Daoy (cell line): Measurements from ENCODE around the gene NXT1. TPM values are rescaled to one million over a fixed set of nuclear protein-coding genes. Genes with fewer than 3 reads are reported as not detected.
"Not testable (repeated sequence)": the region's sequence is repeated elsewhere in the genome, so short reads cannot be mapped to it uniquely, and the experiment has no call there.

Source experiments
- DNase-seq: peaks from one replicate; pipeline ENCODE4 v3.0.0-alpha.2; 2015; ENCODE audit warnings: low read depth
- total RNA-seq: library from RNA; depleted of rRNA; stranded (reverse); fragments of >200 nt; shearing (Covaris generic); gene quantifications from 2 replicates; pipeline ENCODE4 v1.2.3, GENCODE V29; 2014

NXT1 gene
- total RNA-seq, 1 experiment from 2014 or later, result 81.5 TPM

DNA sequence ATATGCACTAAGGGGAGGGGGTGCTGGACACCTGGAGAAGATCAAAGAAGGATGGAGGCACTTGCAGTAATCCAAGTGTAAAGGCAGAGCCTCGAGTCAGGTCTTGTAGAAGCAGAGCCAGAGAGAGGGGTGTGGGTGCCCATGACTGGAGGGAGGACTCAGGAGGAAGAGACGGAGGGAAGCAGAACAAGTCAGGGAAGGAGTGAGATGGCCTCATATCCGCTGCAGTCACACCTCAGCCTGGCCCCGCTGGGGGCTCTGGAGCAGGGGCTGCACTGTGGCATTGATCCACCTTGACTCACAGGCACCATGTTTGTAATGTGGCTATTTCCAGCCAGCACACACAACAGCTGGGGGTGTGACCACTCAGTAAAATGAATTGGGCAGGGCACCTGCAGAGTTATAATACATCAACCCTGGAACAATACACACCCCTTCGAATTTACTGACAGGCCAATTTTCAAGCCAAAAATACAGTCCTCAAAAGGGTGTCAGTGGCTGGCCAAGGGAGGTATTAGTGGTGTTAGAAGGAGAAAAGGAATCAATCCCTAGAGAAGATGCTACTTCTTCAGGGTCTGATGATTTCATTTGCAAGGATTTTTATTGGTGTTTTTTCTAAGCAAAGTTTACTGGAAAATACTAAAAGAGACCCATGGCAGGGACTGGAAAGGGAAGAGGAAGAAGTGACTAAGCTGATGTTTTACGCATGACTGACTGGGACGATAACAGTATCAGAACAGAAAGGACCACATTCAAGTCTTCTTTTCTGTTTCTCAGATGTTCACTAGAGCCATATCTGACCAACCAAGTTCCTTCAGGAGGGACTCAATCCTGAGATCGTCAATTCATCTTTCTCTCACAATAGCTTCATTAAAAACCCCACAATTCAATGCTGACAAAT is 18.9 kb upstream of the NXT1 start:
- peak; percentile 57 for DNase-seq

DNA sequence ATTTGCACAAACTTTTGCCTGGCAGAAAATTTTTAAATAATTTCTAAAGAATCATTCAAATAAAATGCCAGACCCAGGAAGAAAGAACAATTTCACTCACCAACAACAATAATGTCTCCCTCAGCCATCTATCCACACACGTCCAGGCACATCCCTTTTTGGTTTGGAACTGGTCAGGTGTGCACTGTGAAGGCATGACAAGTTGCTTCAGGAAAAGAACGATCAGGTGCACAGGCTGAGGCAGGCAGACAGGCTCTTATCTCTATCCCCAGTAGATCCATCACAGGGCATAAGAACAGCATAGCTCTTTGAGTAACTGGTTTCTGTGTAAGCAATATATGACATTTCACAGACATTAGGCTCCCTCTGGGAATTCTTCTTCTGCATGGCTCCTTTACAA is 18.1 kb upstream of the NXT1 start:
- no peak for DNase-seq

DNA sequence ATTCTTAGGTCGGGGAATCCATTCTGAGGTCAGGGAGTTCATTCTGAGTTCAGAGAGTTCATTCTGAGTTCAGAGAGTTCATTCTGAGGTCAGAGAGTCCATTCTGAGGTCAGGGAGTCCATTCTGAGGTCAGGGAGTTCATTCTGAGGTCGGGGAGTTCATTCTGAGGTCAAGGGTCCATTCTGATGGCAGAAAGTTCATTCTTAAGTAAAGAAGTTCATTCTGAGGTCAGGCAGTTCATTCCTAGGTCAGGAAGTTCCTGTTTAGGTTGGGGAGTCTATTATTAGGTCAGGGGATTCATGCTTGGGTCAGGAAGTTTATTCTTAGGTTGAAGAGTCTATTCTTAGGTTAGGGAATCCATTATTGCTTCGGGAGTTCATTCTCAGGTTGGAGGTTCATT is 16.5 kb upstream of the NXT1 start:
- DNase-seq, result no peak

DNA sequence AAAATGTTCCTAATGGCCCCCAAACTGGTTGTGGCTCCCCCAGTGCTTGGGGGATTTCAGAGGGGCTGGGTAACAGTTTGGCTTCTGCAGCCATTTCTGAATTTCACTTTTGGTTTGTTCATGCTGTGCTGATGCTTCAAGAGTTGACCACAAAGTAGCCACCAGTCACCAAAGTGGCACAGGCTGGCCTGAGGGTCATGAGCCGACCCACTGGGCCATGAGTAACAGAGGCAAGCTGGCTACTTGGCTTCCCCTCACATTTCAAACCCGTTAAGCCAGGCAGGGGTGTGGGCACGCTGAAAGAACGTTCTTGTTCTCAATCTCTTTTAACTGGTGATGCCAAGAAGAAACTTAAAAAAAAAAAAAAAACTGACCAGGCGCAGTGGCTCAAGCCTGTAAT is 15.1 kb upstream of the NXT1 start:
- DNase-seq, result no peak

DNA sequence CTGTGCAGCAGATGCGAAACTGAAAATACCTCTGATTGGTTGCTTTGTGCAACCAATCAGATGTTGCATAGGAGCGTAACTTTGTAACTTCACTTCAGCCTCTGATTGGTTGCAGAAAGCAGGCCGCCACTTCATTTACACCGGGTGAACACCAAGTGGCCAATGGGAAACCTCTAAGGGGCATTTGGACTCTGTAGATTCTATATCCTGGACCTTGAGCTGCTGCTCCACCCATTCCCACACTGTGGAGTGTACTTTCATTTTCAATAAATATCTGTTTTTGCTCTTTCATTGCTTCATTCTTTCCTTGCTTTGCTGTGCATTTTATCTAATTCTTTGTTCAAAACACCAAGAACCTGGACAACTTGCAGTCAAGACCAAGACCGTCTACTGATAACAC is 14.1 kb upstream of the NXT1 start:
- no peak for DNase-seq

DNA sequence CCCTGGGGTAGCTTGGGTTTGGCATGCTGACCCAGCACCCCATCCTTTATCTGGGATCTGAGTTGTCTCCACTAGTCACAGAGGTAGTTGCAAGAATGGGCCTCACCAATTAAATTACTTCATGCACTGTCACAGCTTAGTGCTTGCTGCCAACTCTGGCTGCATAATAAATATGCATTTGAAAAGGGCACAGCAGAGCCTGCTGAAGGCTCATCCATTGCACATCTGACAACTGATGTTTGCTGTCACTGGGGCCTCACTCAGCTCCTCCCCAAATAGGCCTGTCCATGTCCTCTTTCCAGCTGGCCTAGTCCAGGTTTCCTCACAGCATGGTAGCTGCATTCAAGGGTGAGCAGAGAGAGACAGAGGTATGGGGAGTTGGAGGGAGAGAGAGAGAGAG is 13.3 kb upstream of the NXT1 start:
- DNase-seq, result no peak

DNA sequence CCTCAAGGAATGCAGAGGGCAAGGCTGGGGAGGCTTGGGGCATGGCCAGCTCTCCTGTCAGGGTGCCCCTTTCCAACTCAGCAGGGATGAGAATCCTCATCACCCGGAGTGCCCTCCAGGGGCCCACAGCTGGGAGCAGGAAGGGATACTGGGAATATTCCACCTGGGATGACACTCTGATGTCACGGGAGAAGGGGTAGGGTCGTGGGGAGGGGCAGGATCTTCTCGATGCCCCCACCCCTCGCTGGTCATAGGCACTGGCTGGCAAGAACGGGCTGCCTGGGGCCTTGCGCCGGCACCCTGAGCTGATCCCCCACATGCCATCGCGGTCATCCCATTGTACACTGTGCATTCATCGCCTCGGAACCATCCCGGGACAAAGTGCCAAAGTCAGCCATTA is 10.6 kb upstream of the NXT1 start:
- DNase-seq, result no peak

DNA sequence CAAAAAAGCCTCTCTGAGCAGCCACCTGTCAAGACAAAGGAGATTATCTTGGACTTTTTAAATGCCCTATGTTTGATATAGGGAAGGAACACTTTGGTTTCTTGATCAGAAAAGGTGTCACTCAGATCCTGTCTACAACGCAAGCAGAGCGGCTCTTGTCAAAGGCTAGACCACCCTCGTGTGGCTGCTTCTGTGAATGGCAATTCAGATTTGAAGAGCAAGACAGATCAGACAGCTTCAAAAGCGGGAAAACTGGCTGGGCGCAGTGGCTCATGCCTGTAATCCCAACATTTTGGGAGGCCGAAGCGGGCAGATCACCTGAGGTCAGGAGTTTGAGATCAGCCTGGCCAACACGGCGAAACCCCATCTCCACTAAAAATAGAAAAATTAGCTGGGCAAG is 10.1 kb upstream of the NXT1 start:
- peak; percentile 72 for DNase-seq

DNA sequence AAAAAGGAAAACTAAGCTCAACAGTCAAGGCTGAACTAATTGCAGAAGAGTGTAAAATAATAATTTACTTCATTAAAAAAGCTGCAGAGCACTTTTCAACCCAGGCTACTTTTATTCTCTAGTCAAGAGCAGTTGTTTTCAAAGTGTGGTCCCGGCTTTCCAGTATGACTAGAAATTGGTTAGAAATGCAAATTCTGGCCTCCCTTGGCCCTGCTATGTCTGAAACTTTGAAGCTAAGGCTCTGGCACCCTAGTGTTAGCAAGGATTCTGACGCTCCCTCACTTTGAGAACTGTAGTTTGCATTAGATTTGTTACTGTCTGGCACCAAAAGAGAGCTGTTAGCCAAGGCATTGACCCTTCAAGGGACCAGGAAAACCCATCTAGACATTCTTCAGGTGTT is 9.5 kb upstream of the NXT1 start:
- DNase-seq, result no peak

DNA sequence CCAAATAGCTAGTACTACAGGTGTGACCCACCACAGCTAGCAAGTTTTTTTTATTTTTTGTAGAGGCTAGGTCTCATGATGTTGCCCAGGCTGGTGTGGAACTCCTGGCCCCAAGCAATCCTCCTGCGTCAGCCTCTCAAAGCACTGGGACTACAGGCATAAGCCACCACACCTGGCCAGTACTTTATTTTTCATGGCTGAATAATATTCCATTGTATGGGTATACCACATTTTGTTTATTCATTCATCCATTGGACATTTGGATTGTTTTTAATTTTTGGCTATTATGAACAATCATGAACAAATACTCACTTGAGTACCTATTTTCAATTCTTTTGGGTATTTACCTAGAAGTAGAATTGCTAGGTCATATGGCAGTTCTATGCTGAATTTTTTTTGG is 7.0 kb upstream of the NXT1 start:
- DNase-seq, result no peak

DNA sequence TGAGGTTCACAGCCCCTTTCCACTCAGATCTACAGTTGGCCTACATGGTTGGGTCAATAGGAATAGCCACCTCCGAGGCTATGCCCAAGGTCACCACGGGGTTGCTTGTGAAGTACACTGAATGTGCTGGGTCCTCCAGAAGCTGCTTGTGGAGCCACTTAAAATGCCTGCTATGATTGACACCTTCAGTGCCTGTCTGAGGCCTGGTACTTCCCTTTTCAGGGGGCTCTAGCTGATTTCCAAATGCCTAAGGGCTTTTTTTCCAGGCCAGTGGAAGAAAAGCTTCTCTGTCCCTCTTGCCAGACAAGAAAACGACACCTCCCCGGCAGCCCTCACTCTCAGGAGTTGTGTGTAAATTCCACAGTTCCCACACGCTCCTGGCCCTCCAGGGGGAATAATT is 6.3 kb upstream of the NXT1 start:
- DNase-seq, result no peak

DNA sequence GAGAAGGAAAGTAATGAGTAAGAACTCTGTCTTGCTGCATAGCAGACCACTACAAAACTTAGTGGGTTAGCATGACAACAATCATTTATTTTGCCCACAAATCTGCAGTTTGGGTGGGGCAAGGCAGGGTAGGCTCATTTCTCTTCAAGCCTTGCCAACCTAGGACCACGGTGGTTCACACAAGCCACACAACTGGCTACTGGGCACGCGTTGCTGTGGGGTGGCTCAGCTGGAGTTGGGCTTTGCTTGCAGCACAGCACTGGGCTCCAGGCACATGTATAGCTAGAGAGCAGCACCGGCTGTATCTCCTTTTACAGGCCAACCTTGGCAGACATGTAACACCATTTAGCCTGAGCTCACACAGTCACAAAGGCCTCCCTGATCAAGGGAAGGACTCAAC is 4.6 kb upstream of the NXT1 start:
- no peak for DNase-seq

DNA sequence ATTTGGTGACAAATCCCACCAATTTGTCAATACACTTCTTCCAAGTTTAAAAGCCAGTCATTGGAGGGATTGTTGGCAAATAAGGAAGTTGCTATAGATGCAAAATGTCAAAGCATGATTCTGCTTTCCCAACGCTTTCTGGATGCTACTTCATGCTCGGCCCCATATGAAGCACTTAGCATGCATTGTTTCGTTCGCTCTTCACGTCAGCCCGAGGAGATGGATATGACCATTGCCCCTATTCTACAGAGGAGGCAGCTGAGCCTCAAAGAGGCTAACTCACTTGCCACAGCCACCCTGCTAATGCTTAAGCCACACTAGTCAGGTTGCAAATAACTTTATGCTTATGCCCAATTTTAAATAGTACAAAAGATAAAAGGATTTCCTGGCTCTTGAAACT is 2.8 kb upstream of the NXT1 start:
- DNase-seq, result no peak

DNA sequence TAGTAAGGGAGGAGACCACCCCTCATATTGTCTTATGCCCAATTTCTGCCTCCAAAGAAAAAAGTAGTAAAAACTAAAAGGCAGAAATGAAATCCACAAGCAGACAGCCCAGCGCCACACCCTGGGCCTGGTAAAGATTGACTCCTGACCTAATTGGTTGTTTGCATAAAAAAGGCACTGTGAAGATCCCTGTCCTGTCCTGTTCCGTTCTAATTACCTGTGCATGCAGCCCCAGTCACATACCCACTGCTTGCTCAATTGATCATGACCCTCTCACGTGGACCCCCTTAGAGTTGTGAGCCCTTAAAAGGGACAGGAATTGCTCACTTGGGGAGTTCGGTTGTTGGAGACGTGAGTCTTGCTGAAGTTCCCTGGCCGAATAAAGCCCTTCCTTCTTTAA is 2.1 kb upstream of the NXT1 start:
- not testable (repeated sequence) for DNase-seq

DNA sequence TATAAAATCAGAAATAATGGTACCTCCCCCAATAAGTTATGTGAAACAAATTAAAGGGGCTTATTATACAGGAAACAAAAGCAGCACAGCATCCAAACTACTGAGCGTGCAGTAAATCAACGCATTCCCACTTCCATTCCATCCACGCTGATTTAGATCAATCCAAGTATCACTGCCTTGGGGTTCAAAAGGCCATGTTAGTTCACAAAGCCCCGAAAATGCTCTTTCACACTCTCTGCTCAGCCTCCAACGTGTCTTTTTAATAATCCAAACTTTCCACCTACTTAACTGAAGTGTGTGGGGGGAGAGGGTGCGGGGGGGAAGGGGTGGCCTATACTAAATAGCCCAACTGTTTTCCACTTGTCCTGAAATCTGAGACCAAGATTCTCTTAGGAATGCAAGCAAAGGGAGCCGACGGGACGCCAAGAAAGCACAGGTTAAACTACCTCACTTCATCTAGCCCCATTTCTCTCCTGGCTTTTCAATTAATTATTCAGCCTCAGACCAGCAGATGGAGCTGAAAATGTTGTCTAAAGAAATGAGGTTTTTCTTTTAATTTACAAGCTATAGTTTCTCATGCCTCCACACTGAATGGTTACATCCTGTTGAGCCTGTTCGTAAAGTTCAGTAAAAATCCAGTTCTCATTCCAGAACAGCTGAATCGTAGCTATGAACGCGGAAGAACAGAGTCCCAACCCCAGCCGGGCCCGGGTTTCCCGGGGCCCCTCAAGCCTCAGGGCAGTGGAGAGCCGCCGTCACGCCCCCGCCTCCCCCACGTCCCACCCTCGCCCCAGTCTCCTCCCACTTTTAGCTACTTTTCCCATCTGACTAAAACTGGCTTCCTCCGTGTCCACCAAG is 1.0 kb upstream of the NXT1 start:
- DNase-seq, result peak; percentile 86

DNA sequence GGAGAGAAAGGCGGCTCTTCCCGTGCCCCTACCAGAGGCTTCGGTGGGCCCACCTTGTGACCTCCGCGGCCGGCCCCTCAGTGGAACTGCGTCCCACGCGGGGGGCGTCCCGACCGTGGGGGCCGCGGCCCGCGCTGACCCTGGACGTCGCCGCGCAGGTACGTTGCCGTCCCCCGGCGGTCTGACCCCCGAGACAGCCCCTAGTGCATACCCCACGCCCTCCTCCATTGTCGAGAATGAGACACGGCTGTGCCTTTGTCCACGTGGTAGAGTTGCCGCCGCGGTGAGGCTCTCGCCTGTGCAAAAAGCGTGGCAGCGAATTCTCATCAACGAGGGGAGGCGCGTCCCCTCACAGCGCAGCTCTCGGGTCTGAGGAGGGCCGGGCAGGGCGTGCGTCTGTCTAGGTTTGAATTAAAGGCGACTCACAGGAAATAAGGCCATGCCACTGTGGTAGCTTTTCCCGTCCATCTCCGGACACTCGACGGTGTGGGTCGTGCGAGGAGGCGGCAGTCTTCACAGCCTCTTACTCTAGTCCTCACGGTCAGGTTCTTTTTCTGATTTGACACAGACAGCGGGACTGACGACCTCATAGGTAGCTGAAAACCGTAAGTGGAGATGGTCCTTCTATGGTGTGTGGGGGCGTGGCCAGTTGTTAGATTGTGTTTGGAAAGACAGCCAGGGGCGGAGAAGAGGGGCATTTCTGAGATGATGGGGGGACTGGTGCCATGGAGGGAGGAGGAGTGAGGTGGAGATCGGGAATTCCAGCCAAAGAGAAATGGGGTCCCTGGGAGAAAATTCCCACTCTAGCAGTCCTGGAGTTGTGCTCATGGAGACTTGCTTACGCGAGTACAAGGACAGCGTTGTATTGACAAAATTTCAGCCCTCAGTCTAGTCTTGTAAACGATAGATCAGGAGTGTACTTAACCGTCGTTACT is 580 bp downstream of the NXT1 start:
- DNase-seq, result peak; percentile 51

DNA sequence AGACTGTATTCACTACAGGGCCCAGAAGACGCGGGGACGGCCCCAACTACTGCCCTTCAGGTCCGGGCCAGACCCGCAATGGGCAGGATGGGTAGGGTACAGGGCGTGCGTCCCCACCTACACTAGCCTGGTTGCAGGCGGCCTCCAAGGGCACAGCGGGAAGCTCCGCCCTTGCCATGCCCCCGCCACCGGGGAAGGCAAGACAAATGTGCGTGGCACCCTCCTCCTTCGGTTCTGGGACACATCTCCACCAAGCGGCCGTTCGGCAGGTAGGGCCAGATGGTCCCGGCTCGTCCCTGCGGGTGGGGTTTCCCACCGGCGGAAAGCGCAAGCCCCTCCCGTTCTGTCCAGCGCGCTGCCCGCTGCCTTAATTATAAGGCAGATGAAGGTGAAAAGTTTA is 5.6 kb downstream of the NXT1 start:
- DNase-seq, result no peak

DNA sequence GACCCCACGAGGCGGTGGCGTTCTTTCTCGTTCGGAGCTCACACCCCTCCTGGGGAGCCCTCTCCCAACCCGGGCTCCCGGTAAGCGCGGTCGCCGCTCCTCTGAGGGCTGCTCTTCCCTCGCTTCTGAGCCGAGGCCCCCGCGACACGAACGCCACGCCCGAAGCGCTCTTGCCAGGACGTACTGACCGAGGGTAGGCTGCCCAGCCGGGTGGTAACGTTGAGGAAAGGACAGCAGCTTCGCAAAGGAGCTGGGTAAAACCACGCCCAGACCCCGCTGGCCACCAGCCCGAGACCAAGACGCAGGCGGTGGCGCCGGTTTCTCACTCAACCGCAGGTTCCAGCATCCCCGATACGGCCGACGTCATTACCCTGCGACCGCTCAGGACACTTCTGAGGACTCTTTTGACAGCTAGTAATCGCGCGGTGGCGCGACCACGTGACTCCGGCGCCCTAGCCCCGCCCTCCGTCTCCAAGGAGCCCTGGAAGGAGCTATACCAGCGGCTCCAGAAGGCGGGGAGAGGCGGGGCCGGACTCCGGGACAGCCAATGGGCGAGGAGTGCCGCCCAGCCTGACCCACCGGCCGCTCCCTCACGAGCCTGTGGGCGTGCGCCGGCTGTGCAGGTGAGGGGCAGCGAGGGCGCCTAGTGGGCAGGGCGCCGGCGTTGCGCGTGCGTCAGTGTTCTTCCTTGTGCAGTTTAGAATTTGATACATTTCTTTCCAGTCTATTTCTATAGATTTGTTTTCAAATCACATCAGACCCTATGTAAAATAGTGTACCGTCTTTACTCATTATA is 7.4 kb downstream of the NXT1 start:
- DNase-seq, result peak; percentile 99

DNA sequence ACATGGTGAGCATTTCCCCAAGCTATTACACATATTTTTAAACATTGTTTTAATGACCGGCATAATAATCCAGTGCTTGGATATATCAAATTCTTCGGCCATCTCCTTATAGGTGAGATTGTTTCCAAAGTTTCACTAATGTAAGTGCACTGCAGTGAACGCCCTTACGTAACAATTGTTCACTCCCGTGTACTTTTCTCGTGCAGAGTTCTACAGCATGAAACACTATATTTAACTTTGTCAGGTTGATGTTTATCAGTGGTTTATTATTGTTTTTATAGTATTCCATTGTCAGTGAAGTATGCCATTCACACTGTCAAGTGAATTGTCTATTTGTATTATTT is 7.9 kb downstream of the NXT1 start:
- no peak for DNase-seq

DNA sequence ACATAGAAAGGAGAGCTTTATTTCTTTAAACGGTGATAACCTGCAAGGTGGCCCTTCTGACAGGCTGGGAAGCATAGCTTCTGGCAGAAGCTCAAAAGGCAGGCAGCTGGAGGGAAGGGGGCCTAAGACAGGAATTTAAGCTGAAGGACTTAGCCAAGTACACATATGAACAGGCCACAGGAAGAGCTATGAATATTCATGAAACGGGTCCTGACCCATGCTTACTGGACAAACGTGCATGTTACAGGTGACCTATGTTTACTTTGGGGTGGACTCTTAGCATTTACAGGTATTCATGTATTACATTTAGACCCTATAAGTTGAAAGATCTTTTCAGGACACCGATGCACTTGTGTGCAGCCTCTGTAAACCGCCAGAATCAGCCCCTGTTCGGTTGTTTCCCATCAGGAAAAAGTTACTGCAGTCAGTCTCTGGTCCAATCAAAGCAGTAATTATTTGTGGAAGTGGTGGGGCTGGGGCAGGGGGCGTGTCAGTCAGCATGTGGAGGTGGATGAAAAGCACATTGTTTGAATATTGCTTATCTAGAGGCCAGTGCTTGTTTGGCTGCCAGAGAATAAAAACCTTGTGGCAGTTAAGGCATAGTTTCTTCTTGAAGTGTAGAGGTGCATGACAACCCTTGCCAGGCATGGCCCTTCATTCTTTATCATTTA is 8.5 kb downstream of the NXT1 start:
- no peak for DNase-seq

DNA sequence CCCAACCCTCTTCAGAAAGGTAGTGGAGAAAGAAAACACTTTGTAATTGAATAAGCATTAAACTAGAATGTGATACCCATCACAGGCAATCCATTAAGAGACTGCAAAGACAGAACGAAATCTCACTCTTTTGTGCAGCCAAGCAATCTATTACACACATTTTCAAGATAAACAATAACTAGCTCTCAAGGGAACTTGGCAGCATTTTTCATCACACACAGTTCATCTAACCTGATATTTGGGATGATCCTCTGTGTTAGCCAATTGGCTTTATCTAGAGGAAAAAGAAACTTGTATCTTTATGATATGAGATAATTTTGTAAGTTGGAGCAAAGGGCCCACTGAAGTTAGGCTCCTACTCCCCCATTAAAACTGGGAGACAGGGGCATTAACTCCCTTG is 9.9 kb downstream of the NXT1 start:
- no peak for DNase-seq
